22Rv1 (cell line): ENCODE measurements around the gene IFNA4.
A peak's percentile ranks its signal among the peaks of the same experiment; 100 is the strongest.
"Not testable (repeated sequence)": the region's sequence is repeated elsewhere in the genome, so short reads cannot be mapped to it uniquely, and the experiment has no call there.

Experiments
- H3K27ac ChIP-seq: fragments of 450-650 bp; 2 replicates; pipeline ENCODE4 v1.5.1; 2017
- ZFX ChIP-seq: fragments of 450-650 bp; IDR thresholded peaks from 2 replicates; pipeline ENCODE4 v1.6.1; 2017; ENCODE audit warnings: antibody characterized with exemption, borderline replicate concordance
- TF ChIP-seq, protein P1 (sequence below): fragments of 450-650 bp; IDR thresholded peaks from 2 replicates; pipeline ENCODE4 v1.5.1; 2017; ENCODE audit warnings: mild to moderate bottlenecking

The IFNA4 gene

DNA sequence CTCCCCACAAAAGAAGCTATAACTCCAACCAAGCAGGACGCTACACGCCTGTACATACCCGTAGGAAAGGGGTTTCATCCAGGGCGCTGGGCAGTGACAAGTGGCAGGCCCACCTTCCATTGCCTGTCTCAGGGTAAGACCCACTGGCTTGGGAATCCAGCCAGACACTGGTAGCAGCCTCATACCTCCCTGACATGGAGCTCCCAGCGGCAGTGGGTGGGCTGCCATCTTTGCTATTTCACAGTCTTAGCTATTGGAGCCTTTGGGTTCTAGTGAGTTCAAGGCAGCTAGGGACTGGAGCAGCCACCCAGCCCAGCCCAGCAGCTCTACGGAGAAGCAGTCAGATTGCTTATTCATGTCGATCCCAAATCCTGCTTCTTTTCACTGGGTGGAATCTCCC lies 22.9 kb upstream of the IFNA4 start:
- no peak for TF ChIP-seq ZFX
- TF ChIP-seq, protein P1, sequence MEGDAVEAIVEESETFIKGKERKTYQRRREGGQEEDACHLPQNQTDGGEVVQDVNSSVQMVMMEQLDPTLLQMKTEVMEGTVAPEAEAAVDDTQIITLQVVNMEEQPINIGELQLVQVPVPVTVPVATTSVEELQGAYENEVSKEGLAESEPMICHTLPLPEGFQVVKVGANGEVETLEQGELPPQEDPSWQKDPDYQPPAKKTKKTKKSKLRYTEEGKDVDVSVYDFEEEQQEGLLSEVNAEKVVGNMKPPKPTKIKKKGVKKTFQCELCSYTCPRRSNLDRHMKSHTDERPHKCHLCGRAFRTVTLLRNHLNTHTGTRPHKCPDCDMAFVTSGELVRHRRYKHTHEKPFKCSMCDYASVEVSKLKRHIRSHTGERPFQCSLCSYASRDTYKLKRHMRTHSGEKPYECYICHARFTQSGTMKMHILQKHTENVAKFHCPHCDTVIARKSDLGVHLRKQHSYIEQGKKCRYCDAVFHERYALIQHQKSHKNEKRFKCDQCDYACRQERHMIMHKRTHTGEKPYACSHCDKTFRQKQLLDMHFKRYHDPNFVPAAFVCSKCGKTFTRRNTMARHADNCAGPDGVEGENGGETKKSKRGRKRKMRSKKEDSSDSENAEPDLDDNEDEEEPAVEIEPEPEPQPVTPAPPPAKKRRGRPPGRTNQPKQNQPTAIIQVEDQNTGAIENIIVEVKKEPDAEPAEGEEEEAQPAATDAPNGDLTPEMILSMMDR: no peak
- no peak overlapping the region for H3K27ac ChIP-seq

DNA sequence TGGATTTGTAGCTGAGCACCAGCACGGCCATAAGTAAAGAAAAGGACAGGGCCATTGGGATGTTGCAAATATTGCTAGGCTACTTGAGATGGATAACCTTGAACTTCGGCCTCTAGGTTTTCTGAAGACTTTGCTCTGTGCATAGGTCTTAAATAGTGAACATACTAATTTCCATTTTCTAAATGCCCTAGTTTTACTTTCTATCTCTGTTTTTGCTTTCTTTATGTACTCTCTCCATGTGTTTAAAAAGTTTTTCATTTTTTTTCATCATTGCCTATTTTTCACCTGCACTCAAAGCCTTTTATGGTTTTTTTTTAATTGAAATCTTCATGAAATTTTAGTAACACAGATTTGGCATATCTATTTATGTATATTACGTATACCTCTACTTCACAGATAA lies 19.7 kb upstream of the IFNA4 start, which contains the start of gene IFNA10:
IFNA10 (minus strand) TSS at position 101 of the 400 bp plus-strand sequence; CDS start at position 55, 46 bp downstream.
- not testable (repeated sequence) for H3K27ac ChIP-seq

DNA sequence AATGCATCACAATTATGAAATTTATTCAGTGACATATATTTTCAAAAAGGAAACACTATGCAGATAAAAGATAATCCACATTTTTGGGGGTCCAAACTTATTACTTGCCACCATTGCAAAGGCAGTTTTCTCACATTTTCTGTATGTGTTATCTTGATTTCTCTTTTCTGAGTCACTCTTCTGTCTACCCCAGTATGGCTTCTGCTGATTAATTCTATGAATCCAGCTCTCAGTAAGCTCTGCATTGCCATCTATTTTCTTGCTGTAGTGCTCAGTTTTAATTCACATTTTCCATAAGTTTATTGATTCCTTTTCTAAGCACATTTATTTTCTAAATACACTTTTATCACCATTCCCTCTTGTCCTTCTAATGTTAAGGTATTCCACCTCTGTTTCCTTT lies 17.8 kb upstream of the IFNA4 start:
- TF ChIP-seq, protein P1: no peak
- no peak for TF ChIP-seq ZFX

DNA sequence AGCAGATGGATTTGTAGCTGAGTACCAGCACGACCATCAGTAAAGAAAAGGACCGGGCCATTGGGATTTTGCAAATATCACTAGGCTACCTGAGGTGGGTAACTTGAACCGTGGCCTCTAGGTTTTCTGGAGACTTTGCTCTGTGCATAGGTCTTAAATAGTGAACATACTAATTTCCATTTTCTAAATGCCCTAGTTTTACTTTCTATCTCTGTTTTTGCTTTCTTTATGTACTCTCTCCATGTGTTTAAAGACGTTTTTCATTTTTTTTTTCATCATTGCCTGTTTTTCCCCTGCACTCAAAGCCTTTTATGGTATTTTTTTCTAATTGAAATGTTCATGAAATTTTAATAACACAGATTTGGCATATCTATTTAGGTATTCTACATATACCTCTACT lies 14.7 kb upstream of the IFNA4 start, which contains the start of gene IFNA7:
IFNA7 (minus strand) TSS at position 101 of the 400 bp plus-strand sequence; CDS start at position 61, 40 bp downstream.
- H3K27ac ChIP-seq: not testable (repeated sequence)

More for the DNA sequence above, 17.8 kb upstream of the IFNA4 start:
- no peak overlapping the region for H3K27ac ChIP-seq

DNA sequence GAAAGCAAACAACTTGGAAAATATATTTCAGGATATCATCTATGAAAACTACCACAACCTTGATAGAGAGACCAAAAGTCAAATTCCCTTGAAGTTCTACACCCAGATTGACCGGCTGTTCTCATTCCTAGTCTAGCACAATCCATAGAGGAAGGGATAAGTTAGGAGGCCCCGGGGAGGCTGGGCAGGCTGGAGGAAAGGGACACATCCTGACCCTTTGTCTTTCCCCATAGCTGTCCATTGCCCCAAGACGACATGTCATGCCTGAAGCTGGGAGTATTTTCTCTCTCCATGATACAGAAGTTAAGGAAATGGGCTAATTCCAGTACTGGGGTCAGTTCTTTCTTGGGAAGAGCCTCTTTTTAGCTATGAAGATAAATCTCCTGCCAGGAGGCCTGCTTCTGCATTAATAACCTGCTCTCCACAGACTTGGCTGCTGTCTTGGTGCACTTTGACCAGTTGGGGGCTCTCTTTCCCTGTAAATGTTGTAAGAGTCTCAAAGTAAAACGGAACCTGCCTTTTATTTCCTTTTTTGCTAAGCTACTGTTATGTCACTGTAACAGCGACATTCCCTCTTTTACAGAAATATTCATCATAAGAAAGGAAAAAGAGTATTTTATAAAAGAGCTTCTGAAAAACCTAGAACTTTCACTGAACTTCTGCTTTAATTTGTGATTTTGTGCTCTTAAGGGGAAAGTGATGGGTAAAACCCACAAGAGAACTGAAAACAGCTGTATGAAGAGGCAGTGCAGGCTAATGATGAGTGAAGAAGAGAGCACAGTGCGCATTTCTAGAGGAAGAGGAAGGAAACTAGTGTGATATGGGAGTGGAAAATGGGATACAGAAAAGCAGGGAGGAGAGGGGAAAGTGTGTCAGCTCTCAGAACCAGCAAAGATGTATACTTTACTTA lies 7.7 kb upstream of the IFNA4 start:
- H3K27ac ChIP-seq: not testable (repeated sequence)
- TF ChIP-seq, protein P1: peak; percentile 76

DNA sequence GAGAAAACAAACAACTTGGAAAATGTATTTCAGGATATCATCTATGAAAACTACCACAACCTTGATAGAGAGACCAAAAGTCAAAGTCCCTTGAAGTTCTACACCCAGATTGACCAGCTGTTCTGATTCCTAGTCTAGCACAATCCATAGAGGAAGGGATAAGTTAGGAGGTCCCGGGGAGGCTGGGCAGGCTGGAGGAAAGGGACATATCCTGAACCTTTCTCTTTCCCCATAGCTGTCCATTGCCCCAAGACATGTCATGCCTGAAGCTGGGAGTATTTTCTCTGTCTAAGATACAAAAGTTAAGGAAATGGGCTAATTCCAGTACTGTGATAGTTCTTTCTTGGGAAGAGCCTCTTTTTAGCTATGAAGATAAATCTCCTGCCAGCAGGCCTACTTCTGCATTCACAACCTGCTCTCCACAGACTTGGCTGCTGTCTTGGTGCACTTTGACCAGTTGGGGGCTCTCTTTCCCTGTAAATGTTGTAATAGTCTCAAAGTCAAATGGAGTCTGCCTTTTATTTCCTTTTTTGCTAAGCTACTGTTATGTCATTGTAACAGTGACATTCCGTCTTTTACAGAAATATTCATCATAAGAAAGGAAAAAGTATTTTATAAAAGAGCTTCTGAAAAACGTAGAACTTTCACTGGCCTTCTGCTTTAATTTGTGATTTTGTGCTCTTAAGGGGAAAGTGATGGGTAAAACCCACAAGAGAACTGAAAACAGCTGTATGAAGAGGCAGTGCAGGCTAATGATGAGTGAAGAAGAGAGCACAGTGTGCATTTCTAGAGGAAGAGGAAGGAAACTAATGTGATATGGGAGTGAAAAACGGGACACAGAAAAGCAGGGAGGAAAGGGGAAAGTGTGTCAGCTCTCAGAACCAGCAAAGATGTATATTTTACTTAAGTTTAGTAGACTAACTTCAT lies 4.3 kb downstream of the IFNA4 start:
- TF ChIP-seq, protein P1: peak; percentile 74
- not testable (repeated sequence) for H3K27ac ChIP-seq

DNA sequence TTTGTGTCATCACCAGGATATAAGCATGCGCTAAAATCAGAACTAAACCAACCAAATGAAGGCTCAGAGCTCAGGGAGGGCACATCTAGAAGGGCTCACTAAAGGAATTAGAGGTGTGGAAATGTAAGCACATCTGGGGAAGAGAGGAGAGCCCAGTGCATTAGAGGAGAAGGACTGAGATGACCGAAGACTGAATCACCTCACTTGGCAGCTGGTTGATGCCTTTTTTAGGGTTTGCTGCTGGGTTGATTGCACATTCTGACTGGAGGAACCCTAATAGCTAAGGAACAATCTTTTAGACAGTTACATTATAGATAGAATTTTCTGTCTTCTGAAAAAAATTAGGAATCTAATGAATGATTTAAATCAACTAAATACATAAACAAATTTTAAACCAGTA lies 12.7 kb downstream of the IFNA4 start:
- TF ChIP-seq ZFX: no peak
- H3K27ac ChIP-seq: no peak overlapping the region

DNA sequence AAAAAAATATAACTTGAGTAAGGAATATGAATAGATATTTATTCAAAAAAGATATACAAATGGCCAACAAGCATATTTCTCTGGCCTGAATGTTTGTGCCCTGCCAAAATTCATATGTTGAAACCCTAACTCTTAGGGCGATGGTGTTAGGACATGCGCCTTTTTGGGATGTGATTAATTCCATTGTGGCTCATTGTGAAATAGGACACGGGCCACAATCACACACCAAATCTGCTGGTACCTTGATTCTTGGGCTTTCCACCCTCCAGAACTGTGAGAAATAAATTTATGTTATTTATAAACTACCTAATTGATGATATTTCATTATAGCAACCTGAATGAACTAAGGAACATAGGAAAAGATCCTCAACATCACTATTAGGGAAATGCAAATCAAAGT lies 15.2 kb downstream of the IFNA4 start:
- TF ChIP-seq ZFX: no peak
- TF ChIP-seq, protein P1: no peak
- H3K27ac ChIP-seq: no peak overlapping the region
